HG02943 (cell line): ENCODE results near the gene TMEM132A.

Experiments used
- ATAC-seq: cut with Tn5 transposase; IDR thresholded peaks from one replicate; pipeline ENCODE4 v1.9.1; 2021; ENCODE audit warnings: mild to moderate bottlenecking, low read depth, moderate library complexity; ENCODE audit not compliant: unreplicated experiment

TMEM132A gene

GRCh38 chr11:60984149-60984548 is 59.9 kb downstream of the TMEM132A start:
- no peak for ATAC-seq

GRCh38 chr11:60984636-60985035 is 60.4 kb downstream of the TMEM132A start:
- ATAC-seq, result no peak

DNA sequence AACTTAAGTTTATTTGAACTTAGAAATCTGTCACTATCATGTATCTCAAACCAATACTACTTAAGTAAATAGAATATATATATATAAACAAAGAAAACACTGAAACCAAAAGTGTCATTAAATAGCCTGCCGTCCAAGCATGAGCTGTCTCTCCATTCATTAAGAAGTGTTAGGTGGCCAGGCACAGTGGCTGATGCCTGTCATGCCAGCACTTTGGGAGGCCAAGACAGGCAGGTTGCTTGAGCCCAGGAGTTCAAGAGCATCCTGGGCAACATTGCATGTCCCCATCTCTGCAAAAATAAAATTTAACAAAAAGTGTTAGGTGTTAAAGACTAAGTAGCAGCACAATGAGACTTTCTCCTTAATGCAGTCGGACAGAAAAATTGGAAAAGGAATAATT is 61.2 kb downstream of the TMEM132A start:
- ATAC-seq, result no peak

DNA sequence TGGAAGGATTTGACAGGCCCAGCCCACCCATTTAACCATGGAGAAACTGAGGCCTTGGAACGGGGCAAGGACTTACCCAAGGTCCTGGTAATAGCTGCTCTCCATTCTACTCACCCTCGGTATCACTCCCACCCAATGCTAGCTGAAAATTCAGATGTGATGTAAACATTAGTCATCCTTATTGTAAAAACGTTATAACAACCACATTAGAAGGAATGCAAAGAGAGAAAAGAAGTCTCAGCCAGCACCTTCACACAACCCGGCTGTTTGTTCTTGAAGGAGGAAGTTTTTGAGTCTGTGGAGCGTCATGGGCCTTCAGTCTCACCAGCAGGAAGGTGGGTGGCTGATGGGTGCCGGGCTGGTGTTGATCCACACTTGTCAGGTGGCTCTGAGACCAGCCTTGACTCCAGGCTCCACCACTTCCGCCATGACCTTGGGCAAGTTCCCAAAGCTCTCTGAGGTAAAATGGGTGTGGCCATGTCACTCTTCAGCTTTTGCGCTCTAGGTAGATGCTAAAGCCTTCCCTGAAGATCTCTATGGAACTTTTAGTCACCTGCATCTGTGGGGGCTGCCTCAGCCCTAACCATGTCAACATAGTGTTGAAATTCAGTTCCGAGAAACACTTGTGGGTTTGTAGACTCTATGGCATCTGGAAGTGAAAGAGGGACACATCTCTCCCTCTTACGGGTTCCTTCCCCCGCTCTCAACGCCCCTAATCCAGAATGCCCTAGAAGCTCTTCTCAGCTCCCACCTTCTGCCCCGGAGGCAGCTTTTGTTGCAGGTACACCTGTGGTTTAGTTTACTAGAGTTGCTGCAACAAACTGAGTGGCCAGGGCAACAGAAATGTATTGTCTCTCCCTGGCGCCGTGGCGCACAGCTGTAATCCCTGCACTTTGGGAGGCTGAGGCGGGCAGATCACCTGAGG is 62.0 kb downstream of the TMEM132A start:
- ATAC-seq, result no peak
